TTC549 (cell line): ENCODE data around the gene PLEKHA6.

Source experiments
- FAIRE-seq: peaks from 2 replicates; lab custom pipeline; 2012; peaks lifted over from hg19 to GRCh38; lab: Jason Lieb, UNC

PLEKHA6 gene

GRCh38 chr1:204359474-204360255 is at the start of gene PLEKHA6:
Gene PLEKHA6 (minus strand): TSS chr1:204359929. CDS start chr1:204273727, 86,202 bp downstream.
- no peak for FAIRE-seq

GRCh38 chr1:204409123-204409522 is 49.4 kb upstream of the PLEKHA6 start:
- FAIRE-seq: no peak

GRCh38 chr1:204408602-204409001 is 48.9 kb upstream of the PLEKHA6 start:
- FAIRE-seq: no peak

GRCh38 chr1:204408074-204408507 is 48.4 kb upstream of the PLEKHA6 start:
- FAIRE-seq: peak; percentile 3

GRCh38 chr1:204407295-204407971 is 47.7 kb upstream of the PLEKHA6 start:
- peak; percentile 26 for FAIRE-seq

- FAIRE-seq: no peak
Observed at GRCh38 chr1:204406621-204407020, 46.9 kb upstream of the PLEKHA6 start.

GRCh38 chr1:204405988-204406387 is 46.3 kb upstream of the PLEKHA6 start:
- peak; percentile 39 for FAIRE-seq

GRCh38 chr1:204404629-204405028 is 44.9 kb upstream of the PLEKHA6 start:
- no peak for FAIRE-seq

- FAIRE-seq: no peak
Observed at GRCh38 chr1:204402391-204402790, 42.7 kb upstream of the PLEKHA6 start.

- no peak for FAIRE-seq
Observed at GRCh38 chr1:204401730-204402129, 42.0 kb upstream of the PLEKHA6 start.

GRCh38 chr1:204400882-204401510 is 41.3 kb upstream of the PLEKHA6 start:
- no peak for FAIRE-seq

GRCh38 chr1:204398197-204399125 is 38.7 kb upstream of the PLEKHA6 start:
- FAIRE-seq: peak; percentile 74

GRCh38 chr1:204396015-204396583 is 36.4 kb upstream of the PLEKHA6 start:
- FAIRE-seq: no peak

- no peak for FAIRE-seq
Observed at GRCh38 chr1:204391629-204392028, 31.9 kb upstream of the PLEKHA6 start.

GRCh38 chr1:204390751-204391466 is 31.2 kb upstream of the PLEKHA6 start:
- FAIRE-seq: no peak

GRCh38 chr1:204385727-204386126 is 26.0 kb upstream of the PLEKHA6 start:
- FAIRE-seq: no peak

GRCh38 chr1:204384636-204385352 is 25.1 kb upstream of the PLEKHA6 start:
- FAIRE-seq: no peak

- no peak for FAIRE-seq
Observed at GRCh38 chr1:204383163-204383904, 23.6 kb upstream of the PLEKHA6 start.

- FAIRE-seq: no peak
Observed at GRCh38 chr1:204382714-204383083, 23.0 kb upstream of the PLEKHA6 start.
